Mucosa of descending colon (tissue), 3 donors: Measurements from ENCODE around the gene ST6GALNAC3. TPM values are rescaled to one million over a fixed set of nuclear protein-coding genes. Genes with fewer than 3 reads are reported as not detected.

Experiments
- ATAC-seq: fragments of 200-7000 bp; cut with Tn5 transposase; one replicate; pipeline ENCODE4 v1.9.1; 2020; ENCODE audit warnings: mild to moderate bottlenecking, moderate library complexity
- DNase-seq, 3 donors: peaks; one replicate each; pipeline ENCODE4 v3.0.0-alpha.2; 2020
- H3K36me3 ChIP-seq: fragments of 200-600 bp; one replicate; pipeline ENCODE4 v1.8.0; 2021; ENCODE audit warnings: low read depth, mild to moderate bottlenecking
- H3K4me1 ChIP-seq: fragments of 200-600 bp; one replicate; pipeline ENCODE4 v1.8.0; 2021; ENCODE audit warnings: low read depth, mild to moderate bottlenecking
- H3K4me3 ChIP-seq: fragments of 200-600 bp; one replicate; pipeline ENCODE4 v1.8.0; 2021; ENCODE audit warnings: mild to moderate bottlenecking
- H3K9me3 ChIP-seq: fragments of 200-600 bp; one replicate; pipeline ENCODE4 v1.8.0; 2021; ENCODE audit warnings: mild to moderate bottlenecking
- intact Hi-C, 2 donors: fragments of 100-400 bp; cut with DNase I in 1 of 2; cut with micrococcal nuclease in 1 of 2; formaldehyde crosslinking; loops; one replicate each; pipeline versions ENCODE4 v1.11.0 to v1.11.1; 2022; cut with DNase I, micrococcal nuclease
- total RNA-seq, 3 donors: library from RNA; stranded (reverse); fragmentation: NEBNext Ultra II Directional in 2 of 3; extraction: Animal tissue kit (Norgen Biotek cat#: 25700) in 2 of 3; gene quantifications; one replicate each; pipeline versions ENCODE4 v1.2.1 to v1.2.4, GENCODE V29; 2021 to 2023
- TF ChIP-seq, protein P1 (sequence below): fragments of 200-600 bp; IDR thresholded peaks from one replicate; pipeline ENCODE4 v1.8.0; 2022; ENCODE audit warnings: antibody characterized with exemption, mild to moderate bottlenecking
- donor health status: DM: no; HTN: no; CAD: no; lungs with moderate emphysema.
- donor health status: DM: no; HTN: no; CAD: no.
- donor health status: DM: no; HTN: yes; CAD: no.

The ST6GALNAC3 gene
- total RNA-seq, 3 donors from 2014 or later = 5.4 to 9.0 (median 6.7) TPM

DNA sequence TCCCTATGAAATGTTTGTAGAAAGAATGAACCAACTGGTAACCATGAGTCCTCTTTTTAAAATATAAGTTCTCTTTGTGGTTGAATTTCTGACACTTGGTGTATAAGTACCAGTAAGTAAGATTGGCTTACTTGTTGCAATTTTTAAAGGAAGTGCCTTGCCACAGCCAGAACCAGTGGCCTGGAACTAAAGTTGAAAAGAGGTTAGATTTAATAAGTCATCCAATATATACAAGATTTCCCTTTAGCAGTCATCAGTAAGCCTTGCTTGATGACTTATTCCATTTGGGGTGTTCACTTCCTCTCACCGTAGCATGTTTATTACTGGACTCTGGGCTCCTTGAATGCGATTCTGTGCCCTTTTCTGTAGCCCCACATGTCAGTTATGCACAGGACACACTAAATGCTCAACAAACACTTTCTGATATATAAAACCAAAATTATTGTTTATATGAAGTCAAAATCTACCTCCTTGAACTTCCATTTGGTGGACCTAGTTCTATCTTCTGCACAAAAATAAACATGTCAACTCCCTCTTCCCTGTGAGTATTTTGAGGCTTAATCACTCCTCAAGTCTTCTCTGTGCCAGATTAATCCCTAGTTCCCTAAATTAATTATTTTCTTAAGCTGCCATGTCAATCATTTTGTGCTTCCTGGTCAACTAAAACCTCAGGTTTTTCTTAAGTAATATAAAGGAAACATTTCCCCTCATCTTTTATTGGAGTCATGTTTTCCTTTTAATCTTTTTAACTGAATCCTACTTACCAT is 218.1 kb downstream of the ST6GALNAC3 start:
- intact Hi-C loops = no loop called here
- TF ChIP-seq, protein P1, sequence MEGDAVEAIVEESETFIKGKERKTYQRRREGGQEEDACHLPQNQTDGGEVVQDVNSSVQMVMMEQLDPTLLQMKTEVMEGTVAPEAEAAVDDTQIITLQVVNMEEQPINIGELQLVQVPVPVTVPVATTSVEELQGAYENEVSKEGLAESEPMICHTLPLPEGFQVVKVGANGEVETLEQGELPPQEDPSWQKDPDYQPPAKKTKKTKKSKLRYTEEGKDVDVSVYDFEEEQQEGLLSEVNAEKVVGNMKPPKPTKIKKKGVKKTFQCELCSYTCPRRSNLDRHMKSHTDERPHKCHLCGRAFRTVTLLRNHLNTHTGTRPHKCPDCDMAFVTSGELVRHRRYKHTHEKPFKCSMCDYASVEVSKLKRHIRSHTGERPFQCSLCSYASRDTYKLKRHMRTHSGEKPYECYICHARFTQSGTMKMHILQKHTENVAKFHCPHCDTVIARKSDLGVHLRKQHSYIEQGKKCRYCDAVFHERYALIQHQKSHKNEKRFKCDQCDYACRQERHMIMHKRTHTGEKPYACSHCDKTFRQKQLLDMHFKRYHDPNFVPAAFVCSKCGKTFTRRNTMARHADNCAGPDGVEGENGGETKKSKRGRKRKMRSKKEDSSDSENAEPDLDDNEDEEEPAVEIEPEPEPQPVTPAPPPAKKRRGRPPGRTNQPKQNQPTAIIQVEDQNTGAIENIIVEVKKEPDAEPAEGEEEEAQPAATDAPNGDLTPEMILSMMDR = no peak
- DNase-seq (no peak), ATAC-seq (no peak)
- H3K4me1 ChIP-seq = no peaks in the 10 kb centered on the region
- H3K36me3 ChIP-seq = no peaks in the 10 kb centered on the region
- no peaks in the 10 kb centered on the region for H3K9me3 ChIP-seq
- H3K4me3 ChIP-seq = no peak overlapping the region

DNA sequence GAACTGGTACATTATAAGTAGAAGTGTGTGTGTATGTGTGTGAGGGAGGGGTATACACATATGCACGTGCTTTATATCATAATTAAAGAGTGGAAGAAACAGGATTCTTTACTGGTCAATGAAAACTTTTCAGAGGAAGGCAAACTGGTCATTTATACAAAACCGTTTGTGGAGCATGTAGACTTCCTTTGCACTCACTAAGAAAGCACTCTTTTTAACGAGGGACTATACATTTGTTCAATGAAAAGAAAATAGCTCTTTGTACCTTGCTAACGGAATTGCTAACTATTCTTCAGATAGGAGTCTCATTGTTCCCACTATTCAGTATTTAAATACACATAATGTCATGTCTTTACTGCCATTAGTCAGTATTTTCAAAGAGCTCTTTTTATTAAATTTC is 219.3 kb downstream of the ST6GALNAC3 start:
- Histone ChIP-seq H3K4me1 (no peaks in the 10 kb centered on the region), H3K4me3 (no peak overlapping the region), H3K36me3 (no peaks in the 10 kb centered on the region), H3K9me3 (no peaks in the 10 kb centered on the region)
- intact Hi-C loops = no loop called here
- TF ChIP-seq, protein P1 = no peak
- ATAC-seq (no peak), DNase-seq (no peak)

DNA sequence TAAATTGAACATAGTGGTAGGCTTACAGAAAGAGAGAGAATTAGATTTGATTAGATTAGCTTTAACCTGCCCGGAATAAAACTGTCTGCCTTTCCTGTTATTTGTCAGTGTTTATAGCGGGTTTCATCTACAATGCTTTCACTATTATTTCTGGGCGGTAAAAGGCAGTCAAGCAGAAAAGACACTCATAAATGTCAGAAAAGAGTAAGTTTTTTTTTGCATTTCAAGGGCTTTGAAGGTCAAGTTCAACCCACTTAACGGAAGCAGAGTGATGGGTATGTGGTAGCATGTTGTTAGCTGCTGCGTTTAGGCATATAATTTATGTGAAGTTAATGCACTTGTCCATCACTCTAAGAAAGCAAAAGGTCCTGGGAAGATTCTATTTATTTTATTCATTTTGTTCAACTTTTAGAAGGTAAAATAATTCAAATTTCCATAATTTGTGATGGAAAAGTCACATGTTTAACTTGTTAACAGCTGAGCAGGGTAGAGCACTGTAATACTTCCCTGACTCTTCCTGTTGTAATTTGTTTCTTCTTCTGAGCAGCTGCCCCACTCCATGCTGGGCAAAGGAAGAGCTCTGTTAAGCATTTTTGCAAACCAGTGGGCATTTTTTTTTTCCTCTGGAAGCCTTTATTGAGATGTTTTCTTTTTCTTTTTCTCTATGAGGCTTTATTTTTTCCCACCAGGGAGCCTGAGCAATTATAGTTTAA is 220.1 kb downstream of the ST6GALNAC3 start:
- intact Hi-C loops = no loop called here
- H3K9me3 ChIP-seq = no peaks in the 10 kb centered on the region
- H3K4me1 ChIP-seq = no peaks in the 10 kb centered on the region
- TF ChIP-seq, protein P1 = no peak
- no peak overlapping the region for H3K4me3 ChIP-seq
- ATAC-seq = no peak
- DNase-seq = no peak
- no peaks in the 10 kb centered on the region for H3K36me3 ChIP-seq

DNA sequence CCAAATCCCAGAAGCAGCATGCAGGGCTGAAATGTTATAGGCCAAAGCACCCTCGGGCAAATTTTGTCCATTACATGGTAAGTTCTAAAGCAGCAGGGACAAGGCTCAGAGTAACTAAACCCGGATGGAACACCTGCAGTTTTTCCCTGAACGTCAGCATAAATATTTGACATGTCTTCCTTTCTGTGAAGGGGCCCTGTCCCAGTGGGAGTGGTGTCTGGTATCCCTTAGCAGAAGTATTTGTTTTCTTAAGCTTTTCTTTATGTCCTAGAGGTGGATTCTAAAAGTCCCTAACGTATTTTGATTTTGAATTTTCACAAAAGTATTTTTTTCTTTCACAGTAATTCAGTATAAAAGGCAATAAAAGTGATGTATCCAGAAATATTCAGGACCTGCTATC is 223.9 kb downstream of the ST6GALNAC3 start:
- ATAC-seq (no peak), DNase-seq (no peak)
- H3K4me3 ChIP-seq = no peak overlapping the region
- TF ChIP-seq, protein P1 = no peak
- H3K4me1 ChIP-seq = no peaks in the 10 kb centered on the region
- no peaks in the 10 kb centered on the region for H3K36me3 ChIP-seq
- intact Hi-C loops = no loop called here
- H3K9me3 ChIP-seq = no peaks in the 10 kb centered on the region

DNA sequence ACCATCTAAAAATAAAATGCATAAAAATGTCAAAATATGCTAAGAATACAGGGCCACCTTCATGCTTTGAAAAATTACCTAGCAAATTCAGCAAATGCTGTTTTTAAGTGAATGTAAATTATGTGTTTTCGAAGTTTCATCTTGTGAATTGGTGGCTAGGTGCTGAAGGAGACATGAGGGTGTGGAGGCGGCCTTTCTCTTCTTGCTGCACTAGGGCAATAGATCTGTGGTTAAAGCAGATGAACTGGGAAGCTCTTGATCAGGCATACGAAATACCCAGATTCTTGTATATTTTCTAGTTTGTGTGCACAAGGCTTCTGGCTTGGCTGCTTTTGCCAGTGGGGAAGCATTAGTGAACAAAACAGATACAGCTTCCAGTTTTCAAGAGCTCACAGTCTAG is 224.5 kb downstream of the ST6GALNAC3 start:
- no peak for ATAC-seq
- DNase-seq = no peak
- intact Hi-C loops = no loop called here

More for the DNA sequence above, 224.5 kb downstream of the ST6GALNAC3 start:
- no peak overlapping the region for H3K4me3 ChIP-seq
- no peaks in the 10 kb centered on the region for H3K9me3 ChIP-seq
- TF ChIP-seq, protein P1 = no peak
- H3K36me3 ChIP-seq = no peaks in the 10 kb centered on the region
- H3K4me1 ChIP-seq = no peaks in the 10 kb centered on the region
